HG02943 (cell line): ENCODE data around the gene RAB8A.

Experiments used
- ATAC-seq: cut with Tn5 transposase; IDR thresholded peaks from one replicate; pipeline ENCODE4 v1.9.1; 2021; ENCODE audit warnings: mild to moderate bottlenecking, low read depth, moderate library complexity; ENCODE audit not compliant: unreplicated experiment

RAB8A gene

GRCh38 chr19:16111160-16111908, at the start of gene RAB8A:
TSS of gene RAB8A (plus strand) at chr19:16111889. CDS start at chr19:16111902, 13 bp downstream.
- ATAC-seq = peak; percentile 89

- no peak for ATAC-seq
Measured at GRCh38 chr19:16061943-16062342, 49.7 kb upstream of the RAB8A start.

- no peak for ATAC-seq
Measured at GRCh38 chr19:16062789-16063188, 48.9 kb upstream of the RAB8A start.

GRCh38 chr19:16064209-16064889, 47.3 kb upstream of the RAB8A start:
- ATAC-seq = no peak

GRCh38 chr19:16066611-16067104, 45.0 kb upstream of the RAB8A start:
- no peak for ATAC-seq

- no peak for ATAC-seq
Measured at GRCh38 chr19:16067205-16067938, 44.3 kb upstream of the RAB8A start.

- no peak for ATAC-seq
Measured at GRCh38 chr19:16068696-16069259, 42.9 kb upstream of the RAB8A start.

- no peak for ATAC-seq
Measured at GRCh38 chr19:16069813-16070365, 41.8 kb upstream of the RAB8A start.

GRCh38 chr19:16070366-16070990, 41.2 kb upstream of the RAB8A start:
- no peak for ATAC-seq

GRCh38 chr19:16071072-16071691, 40.5 kb upstream of the RAB8A start:
- no peak for ATAC-seq

- ATAC-seq = no peak
Measured at GRCh38 chr19:16073481-16073880, 38.2 kb upstream of the RAB8A start.

- no peak for ATAC-seq
Measured at GRCh38 chr19:16073988-16074387, 37.7 kb upstream of the RAB8A start.

GRCh38 chr19:16074488-16075365, 37.0 kb upstream of the RAB8A start:
- ATAC-seq = no peak

GRCh38 chr19:16075430-16076153, 36.1 kb upstream of the RAB8A start:
- no peak for ATAC-seq

GRCh38 chr19:16076154-16076957, 35.3 kb upstream of the RAB8A start, which contains the start of gene TPM4:
TSS of gene TPM4 (plus strand) at chr19:16076495. CDS start at chr19:16076566, 71 bp downstream.
- peak; percentile 43 for ATAC-seq

GRCh38 chr19:16076958-16077611, 34.6 kb upstream of the RAB8A start:
- no peak for ATAC-seq
